ENCODE measurements around the gene PDE8B. TPM values are rescaled to one million over a fixed set of nuclear protein-coding genes. Genes with fewer than 3 reads are reported as not detected.

The PDE8B gene
- total and polyA plus RNA-seq, 2 experiments from 2014 or later: 0.83 to 0.84 TPM

GRCh38 chr5:77326986-77327734, 116.7 kb downstream of the PDE8B start:
- TF ChIP-seq CTCF (IDR thresholded peaks at IDR 0.05; ENCODE audit: low read depth, low read length): no peak
- H3K9me3 ChIP-seq (ENCODE audit: low read depth): no peaks in the 10 kb centered on the region
- no peak for DNase-seq (ENCODE audit: low read depth in 1 of 2, low spot score in 1 of 2)
- H3K36me3 ChIP-seq: no peaks in the 10 kb centered on the region
- no peak overlapping the region for H3K27ac ChIP-seq
- peaks cover 14% of the 10 kb centered on the region for H3K4me1 ChIP-seq (ENCODE audit: low read depth)
- no peak overlapping the region for H3K4me3 ChIP-seq
- no peaks in the 10 kb centered on the region for H3K27me3 ChIP-seq

- Histone ChIP-seq H3K9me3 (ENCODE audit: low read depth) (no peaks in the 10 kb centered on the region), H3K27ac (no peak overlapping the region), H3K4me1 (ENCODE audit: low read depth) (peaks cover 20% of the 10 kb centered on the region), H3K27me3 (no peaks in the 10 kb centered on the region), H3K36me3 (no peaks in the 10 kb centered on the region), H3K4me3 (no peak overlapping the region)
- no peak for TF ChIP-seq CTCF (IDR thresholded peaks at IDR 0.05; ENCODE audit: low read depth, low read length)
- no peak for DNase-seq (ENCODE audit: low read depth in 1 of 2, low spot score in 1 of 2)
Observed at GRCh38 chr5:77328930-77329647, 118.6 kb downstream of the PDE8B start.

GRCh38 chr5:77329664-77330430, 119.4 kb downstream of the PDE8B start:
- H3K27ac ChIP-seq: no peak overlapping the region
- no peaks in the 10 kb centered on the region for H3K36me3 ChIP-seq
- peaks cover 20% of the 10 kb centered on the region for H3K4me1 ChIP-seq (ENCODE audit: low read depth)
- no peak for TF ChIP-seq CTCF (IDR thresholded peaks at IDR 0.05; ENCODE audit: low read depth, low read length)
- no peaks in the 10 kb centered on the region for H3K27me3 ChIP-seq
- DNase-seq (ENCODE audit: low read depth in 1 of 2, low spot score in 1 of 2): no peak
- no peak overlapping the region for H3K4me3 ChIP-seq
- H3K9me3 ChIP-seq (ENCODE audit: low read depth): no peaks in the 10 kb centered on the region

GRCh38 chr5:77333036-77333435, 122.6 kb downstream of the PDE8B start:
- no peak for TF ChIP-seq CTCF (IDR thresholded peaks at IDR 0.05; ENCODE audit: low read depth, low read length)
- no peak overlapping the region for H3K27ac ChIP-seq
- H3K9me3 ChIP-seq (ENCODE audit: low read depth): no peaks in the 10 kb centered on the region
- no peak for DNase-seq (ENCODE audit: low read depth in 1 of 2, low spot score in 1 of 2)
- H3K4me1 ChIP-seq (ENCODE audit: low read depth): peaks cover 18% of the 10 kb centered on the region
- no peak overlapping the region for H3K4me3 ChIP-seq
- H3K27me3 ChIP-seq: no peaks in the 10 kb centered on the region
- no peaks in the 10 kb centered on the region for H3K36me3 ChIP-seq

- Histone ChIP-seq H3K36me3 (no peaks in the 10 kb centered on the region), H3K4me3 (no peak overlapping the region), H3K27ac (no peak overlapping the region), H3K9me3 (ENCODE audit: low read depth) (no peaks in the 10 kb centered on the region), H3K4me1 (ENCODE audit: low read depth) (peaks cover 18% of the 10 kb centered on the region), H3K27me3 (no peaks in the 10 kb centered on the region)
- no peak for TF ChIP-seq CTCF (IDR thresholded peaks at IDR 0.05; ENCODE audit: low read depth, low read length)
- DNase-seq (ENCODE audit: low read depth in 1 of 2, low spot score in 1 of 2): peak in 1 of 2 donors; percentile 38
Observed at GRCh38 chr5:77333451-77334123, 123.1 kb downstream of the PDE8B start.
